Heart left ventricle (tissue), 13 donors: ENCODE results near the gene DEFB123.

Experiments used
- CTCF ChIP-seq, 12 donors: fragments of 200-600 bp; sonication (generic) in 4 of 12; IDR thresholded peaks; one replicate each; pipeline versions ENCODE4 v1.5.0 to v1.8.0; 2018 to 2022; ENCODE audit warnings: antibody characterized with exemption in 12 of 12, mild to moderate bottlenecking in 5 of 12
- POLR2A ChIP-seq, 2 donors: fragments of 450-650 bp; IDR thresholded peaks; one replicate each; pipeline ENCODE4 v1.6.1; 2017; ENCODE audit warnings: antibody characterized with exemption in 2 of 2, mild to moderate bottlenecking in 2 of 2, moderate library complexity in 2 of 2
- donor health status: ischemic (EF 13 %, LVEDD 7.1; RV severe dilation, severe dysfunction).
- donor health status: DM: no; HTN: yes; CAD: no.
- donor health status: DM: no; HTN: no; CAD: no.
- donor health status: ischemic (EF 25% LVEDD 6.9; RV normal size, moderate dysfunction).
- donor health status: ischemic (EF 25% LVEDD 5.7; RV mildly dilated, moderate dysfunction).
- donor health status: ischemic (EF 35%, LVEDD 5.7; RV mildly dilated, moderate dysfunction).
- donor health status: nonischemic (EF 11% LVEDD 7.7; RV severe dilation, severe dysfunction).
- donor health status: DM: yes; HTN: yes; CAD: no.
- donor health status: PGD.
- donor health status: ischemic (EF 29% LVEDD 5.4; RV normal size, mild dysfunction).
- donor health status: nonischemic (EF 23%, LVEDD 6.1; RV moderate dilation, normal function).

GRCh38 chr20:31440012-31440659, at the start of gene DEFB123:
- peak in 1 of 12 donors; percentile 20 for TF ChIP-seq CTCF (IDR thresholded peaks at IDR 0.05)
- no peak for TF ChIP-seq POLR2A (IDR thresholded peaks at IDR 0.05)
